Astrocyte (in vitro differentiated cells and primary cell): Measurements from ENCODE around the gene ZNF410. TPM values are rescaled to one million over a fixed set of nuclear protein-coding genes. Genes with fewer than 3 reads are reported as not detected.

ENCODE experiments used
- DNase-seq: peaks from one replicate; pipeline ENCODE4 v3.0.0-alpha.2; 2010; ENCODE audit warnings: low read depth
- FAIRE-seq: peaks from 2 replicates; lab custom pipeline; 2011; peaks lifted over from hg19 to GRCh38; lab: Jason Lieb, UNC
- H2AFZ ChIP-seq: 2 replicates; pipeline ENCODE4 v1.6.0; 2012; ENCODE audit warnings: low read depth, low read length, inconsistent platforms
- H3K27ac ChIP-seq: 2 replicates; pipeline ENCODE4 v1.5.1; 2011; ENCODE audit warnings: low read depth, low read length, inconsistent platforms
- H3K27me3 ChIP-seq: 2 replicates; pipeline ENCODE4 v1.6.0; 2011; ENCODE audit warnings: low read length, inconsistent platforms; ENCODE audit not compliant: insufficient read depth
- H3K36me3 ChIP-seq: 2 replicates; pipeline ENCODE4 v1.5.1; 2011; ENCODE audit warnings: low read length, inconsistent platforms; ENCODE audit not compliant: insufficient read depth
- H3K4me1 ChIP-seq: 2 replicates; pipeline ENCODE4 v1.5.1; 2011; ENCODE audit warnings: low read length, inconsistent platforms; ENCODE audit not compliant: insufficient read depth
- H3K4me2 ChIP-seq: 2 replicates; pipeline ENCODE4 v1.6.0; 2012; ENCODE audit warnings: low read length, inconsistent platforms
- H3K4me3 ChIP-seq: 2 replicates; pipeline ENCODE4 v1.5.1; 2011; ENCODE audit warnings: low read depth, mild to moderate bottlenecking, low read length, inconsistent platforms; ENCODE audit not compliant: insufficient read depth
- H3K79me2 ChIP-seq: 2 replicates; pipeline ENCODE4 v1.6.0; 2012; ENCODE audit warnings: mild to moderate bottlenecking, low read length, inconsistent platforms; ENCODE audit not compliant: insufficient read depth
- H3K9ac ChIP-seq: 2 replicates; pipeline ENCODE4 v1.6.0; 2012; ENCODE audit warnings: mild to moderate bottlenecking, low read length, inconsistent platforms
- H3K9me3 ChIP-seq: 2 replicates; pipeline ENCODE4 v1.5.1; 2012; ENCODE audit warnings: low read depth, mild to moderate bottlenecking, low read length, inconsistent platforms; ENCODE audit not compliant: insufficient read depth
- H4K20me1 ChIP-seq: 2 replicates; pipeline ENCODE4 v1.6.0; 2012; ENCODE audit warnings: low read length, inconsistent platforms; ENCODE audit not compliant: insufficient read depth
- H3K27ac Mint-ChIP-seq: one replicate; pipeline ENCODE4 v1.8.0; 2021; ENCODE audit warnings: mild to moderate bottlenecking, mixed read lengths; ENCODE audit not compliant: unreplicated experiment
- H3K27me3 Mint-ChIP-seq: one replicate; pipeline ENCODE4 v1.8.0; 2021; ENCODE audit warnings: low read depth, mixed read lengths; ENCODE audit not compliant: unreplicated experiment
- H3K36me3 Mint-ChIP-seq: one replicate; pipeline ENCODE4 v1.8.0; 2021; ENCODE audit warnings: low read depth, mixed read lengths; ENCODE audit not compliant: unreplicated experiment
- H3K4me1 Mint-ChIP-seq: one replicate; pipeline ENCODE4 v1.8.0; 2021; ENCODE audit warnings: low read depth, mixed read lengths; ENCODE audit not compliant: unreplicated experiment
- H3K4me3 Mint-ChIP-seq: one replicate; pipeline ENCODE4 v1.8.0; 2021; ENCODE audit warnings: mild to moderate bottlenecking, moderate library complexity, mixed read lengths; ENCODE audit not compliant: unreplicated experiment
- H3K9me3 Mint-ChIP-seq: one replicate; pipeline ENCODE4 v1.8.0; 2021; ENCODE audit warnings: mild to moderate bottlenecking, mixed read lengths; ENCODE audit not compliant: unreplicated experiment
- CTCF ChIP-seq: IDR thresholded peaks from 2 replicates; pipeline ENCODE4 v1.5.1; 2011; ENCODE audit warnings: low read depth, mild to moderate bottlenecking, inconsistent platforms, low read length, moderate library complexity; ENCODE audit not compliant: insufficient read depth
- EZH2 ChIP-seq: IDR thresholded peaks from 2 replicates; pipeline ENCODE4 v1.6.1; 2012; ENCODE audit warnings: mild to moderate bottlenecking, low read length, inconsistent platforms; ENCODE audit not compliant: insufficient read depth
- total RNA-seq: library from RNA; stranded (reverse); gene quantifications from 2 replicates; pipeline ENCODE4 v1.2.1, GENCODE V29; 2021

ZNF410 gene
- total RNA-seq, 1 donor from 2014 or later: 42.9 TPM

DNA sequence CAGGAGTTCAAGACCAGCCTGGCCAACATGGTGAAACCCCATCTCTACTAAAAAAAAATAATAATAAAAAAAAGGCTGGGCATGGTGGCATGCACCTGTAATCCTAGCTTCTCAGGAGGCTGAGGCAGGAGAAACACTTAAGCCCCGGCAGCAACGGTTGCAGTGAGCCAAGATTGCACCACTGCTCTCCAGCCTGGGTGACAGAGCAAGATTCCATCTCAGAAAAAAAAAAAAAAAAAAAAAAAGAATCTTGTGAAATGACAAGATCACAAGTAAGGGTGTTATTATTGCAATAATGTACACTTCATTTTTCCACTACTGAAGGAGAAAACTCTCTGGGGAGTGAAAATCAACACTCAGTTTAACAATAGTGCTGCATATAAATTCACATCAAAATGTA lies 43.8 kb upstream of the ZNF410 start:
- H3K27ac ChIP-seq: no peak overlapping the region
- no peak overlapping the region for H3K4me3 ChIP-seq
- no peaks in the 10 kb centered on the region for H3K9me3 ChIP-seq
- Mint-ChIP-seq H3K27me3 (peaks cover 2% of the 10 kb centered on the region), H3K4me3 (no peak overlapping the region), H3K9me3 (peaks cover 2% of the 10 kb centered on the region), H3K27ac (no peak overlapping the region), H3K36me3 (peaks cover 1% of the 10 kb centered on the region), H3K4me1 (no peaks in the 10 kb centered on the region)
- no peak overlapping the region for H3K9ac ChIP-seq
- H3K4me1 ChIP-seq: no peaks in the 10 kb centered on the region
- H2AFZ ChIP-seq: no peak overlapping the region
- no peaks in the 10 kb centered on the region for H3K36me3 ChIP-seq
- no peak overlapping the region for H3K4me2 ChIP-seq
- no peak for FAIRE-seq
- no peak for TF ChIP-seq CTCF
- TF ChIP-seq EZH2: no peak
- H3K79me2 ChIP-seq: no peaks in the 10 kb centered on the region
- H4K20me1 ChIP-seq: no peaks in the 10 kb centered on the region
- no peaks in the 10 kb centered on the region for H3K27me3 ChIP-seq
- DNase-seq: no peak

- H3K9me3 Mint-ChIP-seq: peaks cover 2% of the 10 kb centered on the region
- H3K27ac Mint-ChIP-seq: no peak overlapping the region
- no peaks in the 10 kb centered on the region for H3K4me1 Mint-ChIP-seq
- Histone ChIP-seq H3K27ac (no peak overlapping the region), H3K9me3 (no peaks in the 10 kb centered on the region), H2AFZ (no peak overlapping the region), H3K27me3 (no peaks in the 10 kb centered on the region), H3K79me2 (no peaks in the 10 kb centered on the region), H3K4me3 (no peak overlapping the region), H3K36me3 (no peaks in the 10 kb centered on the region), H3K9ac (no peak overlapping the region), H3K4me2 (no peak overlapping the region), H3K4me1 (no peaks in the 10 kb centered on the region), H4K20me1 (no peaks in the 10 kb centered on the region)
- H3K36me3 Mint-ChIP-seq: peaks cover 1% of the 10 kb centered on the region
- H3K4me3 Mint-ChIP-seq: no peak overlapping the region
- DNase-seq: no peak
- peaks cover 2% of the 10 kb centered on the region for H3K27me3 Mint-ChIP-seq
- TF ChIP-seq CTCF: no peak
- TF ChIP-seq EZH2: no peak
- FAIRE-seq: no peak
Measured at GRCh38 chr14:73843296-73843695, 43.4 kb upstream of the ZNF410 start.

DNA sequence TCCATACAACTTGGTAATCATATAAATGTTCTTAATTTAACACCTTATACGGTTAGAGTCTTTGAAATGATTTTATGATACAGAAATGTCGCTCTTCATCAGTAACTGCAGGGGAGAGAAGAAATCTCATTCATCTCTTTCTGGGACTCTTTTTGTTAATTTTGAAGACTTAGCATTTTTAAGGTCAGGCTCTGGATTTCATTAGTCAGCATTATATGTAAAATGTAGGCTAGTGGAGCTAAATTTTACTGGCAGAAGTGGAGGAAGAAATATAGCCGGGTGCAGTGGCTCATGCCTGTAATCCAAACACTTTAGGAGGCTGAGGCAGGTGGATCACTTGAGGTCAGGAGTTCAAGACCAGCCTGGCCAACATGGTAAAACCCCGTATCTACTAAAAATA lies 39.7 kb upstream of the ZNF410 start:
- H3K79me2 ChIP-seq: peaks cover 1% of the 10 kb centered on the region
- H3K9me3 Mint-ChIP-seq: peaks cover 2% of the 10 kb centered on the region
- no peak overlapping the region for H3K4me3 ChIP-seq
- peak overlapping the region; percentile 6 for H3K4me3 Mint-ChIP-seq
- H3K4me2 ChIP-seq: no peak overlapping the region
- H3K27ac Mint-ChIP-seq: no peak overlapping the region
- no peaks in the 10 kb centered on the region for H4K20me1 ChIP-seq
- H3K4me1 Mint-ChIP-seq: peaks cover 7% of the 10 kb centered on the region
- no peak for TF ChIP-seq EZH2
- TF ChIP-seq CTCF: no peak
- H2AFZ ChIP-seq: no peak overlapping the region
- H3K36me3 Mint-ChIP-seq: peaks cover 1% of the 10 kb centered on the region
- H3K9me3 ChIP-seq: no peaks in the 10 kb centered on the region
- no peaks in the 10 kb centered on the region for H3K36me3 ChIP-seq
- H3K27me3 Mint-ChIP-seq: no peaks in the 10 kb centered on the region
- no peak for FAIRE-seq
- no peak overlapping the region for H3K9ac ChIP-seq
- no peak overlapping the region for H3K27ac ChIP-seq
- peaks cover 15% of the 10 kb centered on the region for H3K4me1 ChIP-seq
- H3K27me3 ChIP-seq: no peaks in the 10 kb centered on the region
- no peak for DNase-seq
